GM18508 (cell line): ENCODE data around the gene LARGE2.

Source experiments
- ATAC-seq: cut with Tn5 transposase; IDR thresholded peaks from one replicate; pipeline ENCODE4 v1.9.1; 2021; ENCODE audit warnings: moderate number of reproducible peaks; ENCODE audit not compliant: insufficient read depth, unreplicated experiment

LARGE2 gene

GRCh38 chr11:45947885-45948284 lies 25.4 kb downstream of the LARGE2 start:
- ATAC-seq = no peak

GRCh38 chr11:45948356-45948755 lies 25.9 kb downstream of the LARGE2 start:
- ATAC-seq = no peak

GRCh38 chr11:45949992-45950407 lies 27.5 kb downstream of the LARGE2 start:
- ATAC-seq = no peak

- no peak for ATAC-seq
These were observed 37.4 kb downstream of the LARGE2 start for GRCh38 chr11:45959851-45960250.

GRCh38 chr11:45960387-45961095 lies 38.1 kb downstream of the LARGE2 start:
- ATAC-seq = no peak

GRCh38 chr11:45961751-45962240 lies 39.3 kb downstream of the LARGE2 start:
- ATAC-seq = no peak

GRCh38 chr11:45964911-45965389 lies 42.5 kb downstream of the LARGE2 start:
- no peak for ATAC-seq

GRCh38 chr11:45967506-45967905 lies 45.0 kb downstream of the LARGE2 start:
- ATAC-seq = no peak

GRCh38 chr11:45968901-45969300 lies 46.4 kb downstream of the LARGE2 start:
- no peak for ATAC-seq

GRCh38 chr11:45973601-45974000 lies 51.1 kb downstream of the LARGE2 start:
- no peak for ATAC-seq

- no peak for ATAC-seq
These were observed 52.4 kb downstream of the LARGE2 start for GRCh38 chr11:45974806-45975205.
